SK-N-SH (cell line): ENCODE data around the gene FUNDC1. TPM values are rescaled to one million over a fixed set of nuclear protein-coding genes. Genes with fewer than 3 reads are reported as not detected.

Experiments
- CTCF ChIA-PET: fragments of 300-600, 350-600 bp; formaldehyde crosslinking; extraction: SDS; loops from one replicate; lab custom pipeline; 2021; lab: Yijun Ruan, JAX
- POLR2A ChIA-PET: fragments of 350-600 bp; sonication (Branson Sonifier 250); formaldehyde crosslinking; extraction: SDS; loops from one replicate; lab custom pipeline; 2020; ENCODE audit warnings: antibody characterized with exemption, inconsistent platforms; lab: Yijun Ruan, JAX
- DNase-seq: peaks from one replicate; pipeline ENCODE4 v3.0.0; 2012
- H2AFZ ChIP-seq: fragments of 200-600 bp; sonication (generic); 2 replicates; pipeline ENCODE4 v1.8.1; 2016; ENCODE audit warnings: antibody characterized with exemption, mild to moderate bottlenecking, low read depth
- H3F3A ChIP-seq: fragments of 200-600 bp; sonication (generic); replicated peaks from 2 replicates; pipeline ENCODE3; 2016; ENCODE audit warnings: antibody characterized with exemption, mild to moderate bottlenecking; ENCODE audit not compliant: insufficient read depth
- H3K27ac ChIP-seq, 2 experiments: fragments of 200-500 bp in 1 of 2; fragments of 200-600 bp in 1 of 2; sonication (Bioruptor generic) in 1 of 2; sonication (generic), shearing (Covaris generic) in 1 of 2; 2 replicates each; pipeline versions ENCODE4 v1.5.1 to v1.6.1; 2014 to 2016; ENCODE audit warnings: low read depth in 2 of 2, inconsistent platforms in 1 of 2, low read length in 1 of 2, mild to moderate bottlenecking in 1 of 2, mixed read lengths in 1 of 2
- H3K27me3 ChIP-seq: fragments of 200-600 bp; sonication (generic), shearing (Covaris generic); 2 replicates; pipeline ENCODE4 v1.6.1; 2016; ENCODE audit warnings: mixed run types; ENCODE audit not compliant: insufficient read depth
- H3K36me3 ChIP-seq, 2 experiments: fragments of 200-500 bp in 1 of 2; fragments of 200-600 bp in 1 of 2; sonication (Bioruptor generic) in 1 of 2; sonication (generic) in 1 of 2; replicated peaks in 1 of 2; 2 replicates each; pipeline versions ENCODE3 to v1.5.1; 2014 to 2016; ENCODE audit warnings: low read length in 1 of 2, mild to moderate bottlenecking in 1 of 2; ENCODE audit not compliant: insufficient read depth in 2 of 2, control insufficient read depth in 1 of 2
- H3K4me1 ChIP-seq, 2 experiments: fragments of 200-500 bp in 1 of 2; fragments of 200-600 bp in 1 of 2; sonication (Bioruptor generic) in 1 of 2; sonication (generic), shearing (Covaris generic) in 1 of 2; 2 replicates each; pipeline versions ENCODE4 v1.5.1 to v1.6.1; 2014 to 2016; ENCODE audit warnings: low read depth in 1 of 2, low read length in 1 of 2, mixed run types in 1 of 2; ENCODE audit not compliant: insufficient read depth in 2 of 2, control insufficient read depth in 1 of 2
- H3K4me2 ChIP-seq: fragments of 200-600 bp; sonication (generic), shearing (Covaris generic); 2 replicates; pipeline ENCODE4 v1.6.1; 2017; ENCODE audit warnings: mixed run types
- H3K4me3 ChIP-seq, 2 experiments: fragments of 200-500 bp in 1 of 2; fragments of 200-600 bp in 1 of 2; sonication (Bioruptor generic) in 1 of 2; sonication (generic), shearing (Covaris generic) in 1 of 2; 2 replicates each; pipeline versions ENCODE4 v1.5.1 to v1.8.1; 2014 to 2016; ENCODE audit warnings: low read depth in 2 of 2, inconsistent platforms in 1 of 2, low read length in 1 of 2, mild to moderate bottlenecking in 1 of 2, mixed read lengths in 1 of 2, moderate library complexity in 1 of 2
- H3K79me2 ChIP-seq: fragments of 200-600 bp; sonication (generic); 2 replicates; pipeline ENCODE4 v1.8.1; 2017; ENCODE audit warnings: mild to moderate bottlenecking; ENCODE audit not compliant: insufficient read depth
- H3K9ac ChIP-seq: fragments of 200-600 bp; sonication (generic); 2 replicates; pipeline ENCODE4 v1.6.1; 2017; ENCODE audit warnings: mixed run types
- H3K9me2 ChIP-seq: fragments of 200-600 bp; sonication (generic); 2 replicates; pipeline ENCODE4 v1.6.1; 2017; ENCODE audit warnings: mixed run types
- H3K9me3 ChIP-seq: fragments of 200-600 bp; sonication (generic); 2 replicates; pipeline ENCODE4 v1.6.1; 2017; ENCODE audit warnings: mixed run types, mild to moderate bottlenecking, moderate library complexity
- H4K20me1 ChIP-seq: fragments of 200-600 bp; sonication (generic); 2 replicates; pipeline ENCODE4 v1.6.1; 2017; ENCODE audit warnings: mild to moderate bottlenecking, mixed run types; ENCODE audit not compliant: insufficient read depth
- ELF1 ChIP-seq: IDR thresholded peaks from 2 replicates; pipeline ENCODE4 v1.4.0; 2012
- EP300 ChIP-seq, 2 experiments: IDR thresholded peaks; 2 replicates each; pipeline versions ENCODE4 v1.4.0 to v1.6.1; 2012; ENCODE audit warnings: borderline replicate concordance in 1 of 2, low read depth in 1 of 2, low read length in 1 of 2
- EZH2phosphoT487 ChIP-seq: fragments of 200-600 bp; sonication (generic); IDR thresholded peaks from 2 replicates; pipeline ENCODE4 v1.6.1; 2017; ENCODE audit warnings: low read depth, mixed run types, mild to moderate bottlenecking, antibody characterized with exemption, moderate library complexity, borderline replicate concordance
- FOXM1 ChIP-seq: IDR thresholded peaks from 2 replicates; pipeline ENCODE4 v1.4.0; 2012; ENCODE audit warnings: low read depth, mild to moderate bottlenecking
- GABPA ChIP-seq: IDR thresholded peaks from 2 replicates; pipeline ENCODE4 v1.4.0; 2012; ENCODE audit warnings: low read depth, mild to moderate bottlenecking
- GATA2 ChIP-seq: sonication (generic); formaldehyde crosslinking; IDR thresholded peaks from 2 replicates; pipeline ENCODE4 v1.5.0; 2020; ENCODE audit warnings: mild to moderate bottlenecking, missing genetic modification reagents
- JUND ChIP-seq: IDR thresholded peaks from 2 replicates; pipeline ENCODE4 v1.4.0; 2012
- MEF2A ChIP-seq: IDR thresholded peaks from 2 replicates; pipeline ENCODE4 v1.4.0; 2012; ENCODE audit warnings: low read depth, borderline replicate concordance
- MXI1 ChIP-seq: IDR thresholded peaks from 2 replicates; pipeline ENCODE4 v1.6.1; 2012; ENCODE audit warnings: mild to moderate bottlenecking, low read depth, low read length, improper control_type of control experiment
- NFIC ChIP-seq: IDR thresholded peaks from 2 replicates; pipeline ENCODE4 v1.4.0; 2012; ENCODE audit warnings: borderline replicate concordance
- NRF1 ChIP-seq: IDR thresholded peaks from 2 replicates; pipeline ENCODE4 v1.6.1; 2012; ENCODE audit warnings: low read depth, mild to moderate bottlenecking, low read length
- RAD21 ChIP-seq: IDR thresholded peaks from 2 replicates; pipeline ENCODE4 v1.6.1; 2012; ENCODE audit warnings: mild to moderate bottlenecking, low read length
- RCOR1 ChIP-seq: fragments of 150-350 bp; IDR thresholded peaks from 2 replicates; pipeline ENCODE4 v1.6.1; 2017; ENCODE audit warnings: antibody characterized with exemption, low read length
- RXRA ChIP-seq: IDR thresholded peaks from 2 replicates; pipeline ENCODE4 v1.4.0; 2012; ENCODE audit warnings: low read depth, mild to moderate bottlenecking, borderline replicate concordance
- WGBS: methylation state at CpG from one replicate; pipeline ENCODE4 v1.1.6; 2017; ENCODE audit warnings: low lambda C conversion rate; 5-methylcytosine and 5-hydroxymethylcytosine counted together
- polyA plus RNA-seq, 3 experiments: library from polyadenylated mRNA; depleted of rRNA; stranded (reverse); fragments of >200 nt; gene quantifications; 2 replicates each; pipeline ENCODE4 v1.2.3, GENCODE V29; 2012
- TF ChIP-seq, protein P1 (sequence below): IDR thresholded peaks from 2 replicates; pipeline ENCODE4 v1.4.0; 2012; ENCODE audit warnings: low read depth, borderline replicate concordance

Gene FUNDC1
- polyA plus RNA-seq, 1 of the 3 experiments (the other 2 are of a cell fraction) = 23.5 TPM

DNA sequence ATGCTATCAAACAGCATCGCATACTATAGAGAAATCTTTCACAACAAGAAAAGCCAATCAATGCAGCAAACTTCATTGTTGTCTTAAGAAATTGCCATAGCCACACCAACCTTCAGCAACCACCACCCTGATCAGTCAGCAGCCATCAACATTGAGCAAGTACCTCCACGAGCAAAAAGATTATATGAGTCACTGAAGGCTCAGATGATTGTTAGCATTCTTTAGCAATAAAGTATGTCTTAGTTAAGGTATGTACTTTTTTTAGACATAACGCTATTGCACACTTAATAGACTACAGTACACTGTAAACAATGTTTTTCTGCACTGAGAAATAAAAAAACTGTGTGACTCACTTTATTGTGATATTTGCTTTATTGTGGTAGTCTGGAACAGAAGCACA, 37.8 kb upstream of the FUNDC1 start:
- 25% methylated on average over 3 of the region's 3 CpGs for WGBS
- Histone ChIP-seq H3K4me1 (no peaks in the 10 kb centered on the region), H3F3A (no peaks in the 10 kb centered on the region), H3K4me3 (no peak overlapping the region), H3K27me3 (no peaks in the 10 kb centered on the region), H3K4me2 (no peak overlapping the region), H3K79me2 (no peaks in the 10 kb centered on the region), H4K20me1 (no peaks in the 10 kb centered on the region), H3K9me3 (no peaks in the 10 kb centered on the region), H3K9ac (no peak overlapping the region), H3K9me2 (no peaks in the 10 kb centered on the region), H3K36me3 (no peaks in the 10 kb centered on the region), H2AFZ (no peak overlapping the region), H3K27ac (no peak overlapping the region)
- ChIA-PET POLR2A (no interaction called here), CTCF (no interaction called here)
- DNase-seq = no peak
- TF ChIP-seq MEF2A = no peak

DNA sequence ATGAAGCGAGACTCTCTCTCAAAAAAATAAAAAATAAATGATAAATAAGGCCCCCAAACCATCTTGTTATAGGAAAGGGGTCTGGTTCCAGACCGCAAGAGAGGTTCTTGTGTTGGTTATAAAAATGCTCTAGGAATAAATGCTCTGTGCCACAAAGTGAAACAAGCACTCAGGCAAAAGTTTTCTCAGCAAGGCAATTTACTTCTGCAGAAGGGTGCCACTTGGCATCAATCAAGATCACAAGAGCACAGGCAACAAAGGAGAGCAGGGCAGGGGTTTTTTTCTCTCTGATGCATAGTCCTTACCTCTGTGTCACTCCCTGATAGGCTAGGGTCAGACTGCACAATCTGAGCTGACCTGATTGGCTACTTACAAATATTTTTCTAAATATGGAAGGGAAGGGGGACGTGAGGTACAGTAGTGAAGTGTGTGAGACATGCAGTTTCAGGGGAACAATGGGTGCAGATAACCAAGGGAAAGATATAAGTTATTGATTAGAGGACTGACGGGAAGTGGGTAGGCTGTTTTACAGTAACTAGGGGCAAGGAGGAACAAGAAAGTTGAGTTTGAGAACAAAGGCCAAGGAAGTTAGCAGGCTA, 29.8 kb upstream of the FUNDC1 start:
- POLR2A ChIA-PET = no interaction called here
- Histone ChIP-seq H3K9ac (no peak overlapping the region), H3K27me3 (peaks cover 5% of the 10 kb centered on the region; the same call in 1 of the 2 replicates), H3F3A (no peaks in the 10 kb centered on the region), H3K4me3 (no peak overlapping the region), H3K79me2 (no peaks in the 10 kb centered on the region), H3K9me2 (no peaks in the 10 kb centered on the region), H4K20me1 (no peaks in the 10 kb centered on the region), H3K36me3 (no peaks in the 10 kb centered on the region), H3K4me2 (no peak overlapping the region), H3K4me1 (no peaks in the 10 kb centered on the region), H2AFZ (no peak overlapping the region), H3K9me3 (no peaks in the 10 kb centered on the region), H3K27ac (no peak overlapping the region)
- CTCF ChIA-PET = no interaction called here
- 42% methylated on average over 4 of the region's 4 CpGs for WGBS
- TF ChIP-seq GABPA = no peak
- no peak for TF ChIP-seq MXI1
- no peak for DNase-seq

DNA sequence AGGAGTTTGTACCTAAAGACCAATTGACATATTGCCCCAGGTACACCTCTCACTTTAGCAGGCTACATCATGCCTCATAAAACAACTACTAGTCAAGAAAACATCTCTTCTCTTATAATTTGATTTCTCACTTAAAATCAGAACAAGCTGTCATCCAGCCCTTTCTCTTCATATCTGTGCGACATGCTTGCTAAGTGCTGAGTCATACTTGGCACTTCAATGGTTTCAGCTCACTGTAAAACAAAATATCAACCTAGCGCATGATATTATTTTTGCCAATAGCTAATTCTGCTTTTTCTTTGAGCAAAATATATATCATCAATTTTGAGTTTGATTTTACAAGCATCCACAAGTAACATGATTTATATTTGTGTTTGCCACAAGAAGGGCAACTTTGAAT, 27.9 kb upstream of the FUNDC1 start:
- H3K9ac ChIP-seq = no peak overlapping the region
- no peaks in the 10 kb centered on the region for H3K9me3 ChIP-seq
- TF ChIP-seq EP300 (IDR thresholded peaks at IDR 0.05; ENCODE audit: borderline replicate concordance in 1 of 2, low read depth in 1 of 2, low read length in 1 of 2) (no peak), NRF1 (no peak), FOXM1 (no peak), RAD21 (no peak), RXRA (no peak), EZH2phosphoT487 (no peak), ELF1 (no peak), MXI1 (no peak), GABPA (no peak), JUND (no peak), GATA2 (no peak), NFIC (no peak), RCOR1 (no peak)
- TF ChIP-seq, protein P1, sequence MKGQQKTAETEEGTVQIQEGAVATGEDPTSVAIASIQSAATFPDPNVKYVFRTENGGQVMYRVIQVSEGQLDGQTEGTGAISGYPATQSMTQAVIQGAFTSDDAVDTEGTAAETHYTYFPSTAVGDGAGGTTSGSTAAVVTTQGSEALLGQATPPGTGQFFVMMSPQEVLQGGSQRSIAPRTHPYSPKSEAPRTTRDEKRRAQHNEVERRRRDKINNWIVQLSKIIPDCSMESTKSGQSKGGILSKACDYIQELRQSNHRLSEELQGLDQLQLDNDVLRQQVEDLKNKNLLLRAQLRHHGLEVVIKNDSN = no peak
- TF ChIP-seq, all 33 proteins: peak for 0
- H3K4me1 ChIP-seq = no peaks in the 10 kb centered on the region
- no peak for DNase-seq
- H3K27me3 ChIP-seq = peaks cover 5% of the 10 kb centered on the region; the same call in 1 of the 2 replicates
- no peaks in the 10 kb centered on the region for H4K20me1 ChIP-seq
- WGBS = 32% methylated on average over 2 of the region's 2 CpGs
- H3K79me2 ChIP-seq = no peaks in the 10 kb centered on the region
- no peaks in the 10 kb centered on the region for H3F3A ChIP-seq
- no peak overlapping the region for H3K27ac ChIP-seq
- POLR2A ChIA-PET = no interaction called here
- CTCF ChIA-PET = no interaction called here
- H3K9me2 ChIP-seq = no peaks in the 10 kb centered on the region
- H2AFZ ChIP-seq = no peak overlapping the region
- no peak overlapping the region for H3K4me2 ChIP-seq
- no peak overlapping the region for H3K4me3 ChIP-seq
- no peaks in the 10 kb centered on the region for H3K36me3 ChIP-seq
